ENCODE results near the gene NEUROD2. TPM values are rescaled to one million over a fixed set of nuclear protein-coding genes. Genes with fewer than 3 reads are reported as not detected.
A peak's percentile ranks its signal among the peaks of the same experiment; 100 is the strongest.

NEUROD2 gene
- total RNA-seq, 6 experiments from 2014 or later, result not detected

DNA sequence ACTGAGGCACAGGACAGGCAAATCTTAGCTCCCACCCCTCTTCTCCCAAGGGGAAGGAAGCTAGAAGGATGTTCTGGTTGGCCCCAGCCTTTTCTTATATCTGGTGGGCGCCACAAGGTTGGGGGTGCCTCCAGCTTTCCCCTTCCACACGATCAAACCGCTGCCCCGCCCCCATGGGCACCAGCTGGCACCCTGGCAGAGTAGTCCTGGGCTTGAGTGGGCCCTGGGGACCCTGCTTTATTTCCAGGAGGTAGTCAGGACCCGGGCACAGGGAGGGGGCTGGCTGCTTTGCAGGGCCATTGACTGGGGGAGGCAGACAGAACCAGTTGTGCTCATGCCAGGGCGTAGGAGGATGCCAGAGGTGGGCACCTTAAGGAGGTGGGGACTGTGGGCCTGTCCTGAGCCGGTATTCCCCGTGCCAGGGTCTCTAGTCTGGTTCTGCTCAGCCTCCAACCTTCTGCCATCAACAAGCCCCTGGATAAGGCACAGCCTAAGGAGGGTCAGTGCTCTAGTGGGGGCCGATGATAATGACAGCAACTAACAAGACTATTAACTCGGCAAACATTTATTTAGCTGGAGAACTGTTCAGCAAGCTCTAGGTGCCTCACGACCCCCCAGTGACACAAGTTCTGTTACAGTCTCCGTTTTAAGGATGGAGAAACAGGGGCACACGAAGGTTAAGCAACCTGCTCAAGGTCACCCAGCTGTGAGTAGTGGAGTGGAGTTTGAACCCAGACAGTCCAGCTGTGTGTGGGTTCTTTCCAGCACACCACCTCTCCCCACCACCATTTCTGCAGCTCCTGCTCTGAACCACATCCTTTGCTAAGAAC lies 11.5 kb upstream of the NEUROD2 start:
- H3K27me3 ChIP-seq, result no peaks in the 10 kb centered on the region
- WGBS (ENCODE audit: insufficient coverage, low coverage, low lambda C conversion rate, missing lambda C conversion rate), result 53% methylated on average over 4 of the region's 13 CpGs
- intact Hi-C loops (cut with DNase I), result no loop called here

GRCh38 chr17:39618246-39618913 lies 10.7 kb upstream of the NEUROD2 start:
- no peak overlapping the region for H3K27ac ChIP-seq
- peak overlapping the region; percentile 31 to 59 (median 44) for H3K4me3 ChIP-seq
- no peaks in the 10 kb centered on the region for H3K4me1 ChIP-seq
- WGBS (ENCODE audit: insufficient coverage, low coverage, low lambda C conversion rate, missing lambda C conversion rate), result 1% methylated on average over 25 of the region's 33 CpGs
- no peaks in the 10 kb centered on the region for H3K27me3 ChIP-seq
- H3K36me3 ChIP-seq, result no peaks in the 10 kb centered on the region
- no peak for ATAC-seq
- no peaks in the 10 kb centered on the region for H3K9me3 ChIP-seq
- TF ChIP-seq POLR2A (IDR thresholded peaks at IDR 0.05), result no peak
- TF ChIP-seq, protein P1, sequence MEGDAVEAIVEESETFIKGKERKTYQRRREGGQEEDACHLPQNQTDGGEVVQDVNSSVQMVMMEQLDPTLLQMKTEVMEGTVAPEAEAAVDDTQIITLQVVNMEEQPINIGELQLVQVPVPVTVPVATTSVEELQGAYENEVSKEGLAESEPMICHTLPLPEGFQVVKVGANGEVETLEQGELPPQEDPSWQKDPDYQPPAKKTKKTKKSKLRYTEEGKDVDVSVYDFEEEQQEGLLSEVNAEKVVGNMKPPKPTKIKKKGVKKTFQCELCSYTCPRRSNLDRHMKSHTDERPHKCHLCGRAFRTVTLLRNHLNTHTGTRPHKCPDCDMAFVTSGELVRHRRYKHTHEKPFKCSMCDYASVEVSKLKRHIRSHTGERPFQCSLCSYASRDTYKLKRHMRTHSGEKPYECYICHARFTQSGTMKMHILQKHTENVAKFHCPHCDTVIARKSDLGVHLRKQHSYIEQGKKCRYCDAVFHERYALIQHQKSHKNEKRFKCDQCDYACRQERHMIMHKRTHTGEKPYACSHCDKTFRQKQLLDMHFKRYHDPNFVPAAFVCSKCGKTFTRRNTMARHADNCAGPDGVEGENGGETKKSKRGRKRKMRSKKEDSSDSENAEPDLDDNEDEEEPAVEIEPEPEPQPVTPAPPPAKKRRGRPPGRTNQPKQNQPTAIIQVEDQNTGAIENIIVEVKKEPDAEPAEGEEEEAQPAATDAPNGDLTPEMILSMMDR (IDR thresholded peaks at IDR 0.05), result no peak
- intact Hi-C loops (cut with DNase I), result no loop called here
- DNase-seq, result no peak

More for the DNA sequence above, 11.5 kb upstream of the NEUROD2 start:
- no peaks in the 10 kb centered on the region for H3K9me3 ChIP-seq
- DNase-seq (no peak), ATAC-seq (no peak)
- no peak overlapping the region for H3K4me3 ChIP-seq
- TF ChIP-seq, protein P1 (IDR thresholded peaks at IDR 0.05), result no peak
- TF ChIP-seq POLR2A (IDR thresholded peaks at IDR 0.05), result no peak
- no peaks in the 10 kb centered on the region for H3K4me1 ChIP-seq
- H3K36me3 ChIP-seq, result no peaks in the 10 kb centered on the region
- no peak overlapping the region for H3K27ac ChIP-seq

GRCh38 chr17:39617446-39618245 lies 9.9 kb upstream of the NEUROD2 start:
- WGBS (ENCODE audit: insufficient coverage, low coverage, low lambda C conversion rate, missing lambda C conversion rate), result 2% methylated on average over 7 of the region's 79 CpGs
- H3K27me3 ChIP-seq, result no peaks in the 10 kb centered on the region
- peak overlapping the region; percentile 31 to 59 (median 44) for H3K4me3 ChIP-seq
- intact Hi-C loops (cut with DNase I), result no loop called here
- H3K36me3 ChIP-seq, result no peaks in the 10 kb centered on the region
- no peaks in the 10 kb centered on the region for H3K4me1 ChIP-seq
- DNase-seq (peak; percentile 64 to 71 (median 69)), ATAC-seq (peak; percentile 35 to 56 (median 52))
- no peaks in the 10 kb centered on the region for H3K9me3 ChIP-seq
- TF ChIP-seq, protein P1 (IDR thresholded peaks at IDR 0.05), result no peak
- TF ChIP-seq POLR2A (IDR thresholded peaks at IDR 0.05), result peak; percentile 13
- no peak overlapping the region for H3K27ac ChIP-seq

DNA sequence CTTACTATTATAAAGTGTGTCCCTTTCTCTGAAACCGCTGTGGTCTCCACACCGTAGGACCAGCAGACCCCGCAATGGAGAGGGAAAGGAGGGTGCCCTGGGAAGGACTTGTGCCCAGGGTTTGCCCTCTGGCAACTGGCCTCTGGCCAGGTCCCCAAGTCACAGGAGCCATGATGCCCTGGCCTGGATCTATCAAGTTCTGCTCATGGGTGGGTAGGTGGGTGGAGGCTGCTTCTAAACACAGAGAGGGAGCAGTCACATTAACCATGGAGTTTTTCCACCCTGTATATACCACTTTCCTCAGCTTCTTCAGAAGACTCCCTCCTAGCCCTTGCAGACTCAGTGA lies 9.4 kb upstream of the NEUROD2 start:
- WGBS (ENCODE audit: insufficient coverage, low coverage, low lambda C conversion rate, missing lambda C conversion rate), result no CpG with 5 or more reads among the region's 3 CpGs
- Histone ChIP-seq H3K4me1 (no peaks in the 10 kb centered on the region), H3K27me3 (no peaks in the 10 kb centered on the region), H3K27ac (no peak overlapping the region), H3K4me3 (no peak overlapping the region), H3K36me3 (no peaks in the 10 kb centered on the region), H3K9me3 (no peaks in the 10 kb centered on the region)
- DNase-seq (no peak), ATAC-seq (no peak)
- intact Hi-C loops (cut with DNase I), result no loop called here
- no peak for TF ChIP-seq POLR2A (IDR thresholded peaks at IDR 0.05)
